SK-N-MC (cell line): ENCODE data around the gene ALDH1L1.

Experiments
- EZH2 ChIP-seq: fragments of 200-600 bp; sonication (generic); IDR thresholded peaks from one replicate; pipeline ENCODE4 v1.6.1; 2017; ENCODE audit warnings: antibody characterized with exemption
- FOXP2 ChIP-seq: optimal IDR thresholded peaks from 2 replicates; pipeline ENCODE3; 2011; ENCODE audit warnings: mild to moderate bottlenecking, moderate library complexity; ENCODE audit not compliant: insufficient read depth; ENCODE audit errors: extremely low read length, control extremely low read depth
- POLR2AphosphoS5 ChIP-seq: IDR thresholded peaks from 2 replicates; pipeline ENCODE4 v1.6.1; 2012; ENCODE audit warnings: mild to moderate bottlenecking, low read depth, low read length, borderline replicate concordance

DNA sequence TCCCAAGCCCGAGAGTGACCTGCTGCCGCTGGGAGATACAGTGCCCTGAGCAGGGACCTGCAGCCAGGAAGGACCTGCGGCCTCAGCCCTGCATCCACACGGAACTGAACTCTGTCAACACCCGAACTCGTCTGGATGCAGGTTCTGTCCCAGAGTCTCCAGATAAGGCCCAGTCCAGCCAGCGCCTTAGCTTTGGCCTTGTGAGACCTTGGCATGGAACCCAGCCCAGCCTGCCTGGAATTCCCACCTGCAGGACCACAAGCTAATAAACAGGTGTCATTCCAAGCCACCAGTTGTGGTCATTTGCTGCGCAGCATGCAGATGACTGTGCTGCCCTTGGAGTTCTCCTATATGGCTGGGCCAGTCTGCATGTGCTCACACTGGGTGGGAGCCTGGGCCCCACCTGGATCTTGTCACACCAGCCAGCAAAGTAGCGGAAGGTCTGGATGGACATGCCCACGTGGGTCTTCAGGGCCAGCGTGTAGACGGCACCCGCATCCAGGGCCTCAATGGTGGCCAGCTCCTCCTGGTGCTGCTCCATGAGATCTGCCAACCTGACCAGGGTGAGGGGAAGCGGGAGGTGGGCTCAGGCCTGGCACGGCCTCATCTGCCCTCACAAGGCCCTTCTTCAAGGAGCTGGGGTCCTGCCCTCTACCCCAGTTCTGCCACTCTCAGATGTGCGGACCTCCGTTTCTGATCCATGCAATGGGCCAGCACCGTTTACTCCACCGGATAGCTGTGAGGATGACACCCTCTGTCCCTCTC, 49.2 kb downstream of the ALDH1L1 start:
- TF ChIP-seq EZH2 (no peak), POLR2AphosphoS5 (no peak), FOXP2 (no peak)
